ENCODE results near the gene CCDC30.

Gene CCDC30

GRCh38 chr1:42698081-42698813 is 235.2 kb downstream of the CCDC30 start:
- no peak for DNase-seq

DNA sequence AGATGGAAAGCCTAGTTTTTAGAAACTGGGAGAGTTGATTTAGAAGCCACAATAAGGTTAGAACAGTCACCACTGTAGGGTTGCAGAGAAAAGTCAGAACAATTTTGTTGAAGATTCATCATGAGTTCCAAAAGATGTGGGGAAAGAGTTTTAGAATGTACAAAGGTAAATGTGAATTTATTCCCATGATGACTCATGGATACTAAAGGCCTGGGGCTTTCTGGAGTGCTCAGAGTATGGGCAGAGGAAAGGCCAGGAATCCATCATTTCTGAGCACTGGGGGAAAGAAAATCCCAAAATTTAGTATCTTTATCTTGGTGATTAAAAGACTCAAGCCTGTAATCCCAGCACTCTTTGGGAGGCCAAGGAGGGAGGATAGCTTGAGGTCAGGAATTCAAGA is 236.9 kb downstream of the CCDC30 start:
- DNase-seq = no peak

DNA sequence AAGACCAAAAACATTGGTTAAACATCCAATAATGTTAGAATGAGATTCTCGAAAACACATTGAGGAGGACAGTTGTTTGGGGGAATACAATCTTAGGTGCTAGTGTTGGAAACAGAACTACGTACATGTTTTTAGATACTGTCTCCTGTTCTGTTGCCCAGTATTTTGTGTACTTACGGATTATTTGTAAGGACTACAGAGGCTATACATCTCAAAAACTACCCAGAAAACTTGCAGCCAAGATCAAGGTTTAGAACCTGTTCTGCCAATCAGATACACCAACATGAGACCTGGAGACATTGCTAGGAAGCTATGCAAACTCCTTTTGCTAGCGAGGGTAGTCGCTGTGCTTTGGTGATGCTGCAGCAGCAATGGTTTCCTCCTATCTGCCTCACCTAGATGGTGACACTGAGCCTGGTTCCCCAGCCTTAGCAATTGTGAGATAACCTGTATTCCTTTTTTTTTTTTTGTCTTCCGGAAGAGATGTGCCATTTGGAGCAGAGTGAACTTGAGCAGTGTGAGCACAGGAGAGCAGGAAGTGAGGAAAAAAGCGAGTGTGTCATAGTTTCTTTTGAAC is 240.9 kb downstream of the CCDC30 start:
- no peak for DNase-seq
